Esophagus (tissue), 2 donors: ENCODE measurements around the gene XYLB. TPM values are rescaled to one million over a fixed set of nuclear protein-coding genes. Genes with fewer than 3 reads are reported as not detected.
"Not testable (repeated sequence)": the region's sequence is repeated elsewhere in the genome, so short reads cannot be mapped to it uniquely, and the experiment has no call there.

ENCODE experiments used
- H3K27ac ChIP-seq, 2 donors: one replicate each; pipeline ENCODE4 v1.5.1; 2013; ENCODE audit warnings: low read depth in 2 of 2, mild to moderate bottlenecking in 2 of 2, inconsistent platforms in 1 of 2, low read length in 1 of 2, moderate library complexity in 1 of 2
- H3K27me3 ChIP-seq, 2 donors: one replicate each; pipeline ENCODE4 v1.6.1; 2013; ENCODE audit warnings: low read length in 2 of 2, control low read depth in 1 of 2, mild to moderate bottlenecking in 1 of 2; ENCODE audit not compliant: insufficient read depth in 2 of 2, control insufficient read depth in 1 of 2
- H3K36me3 ChIP-seq, 2 donors: one replicate each; pipeline ENCODE4 v1.6.1; 2013; ENCODE audit warnings: low read length in 1 of 2; ENCODE audit not compliant: control insufficient read depth in 2 of 2, insufficient read depth in 2 of 2
- H3K4me1 ChIP-seq, 2 donors: one replicate each; pipeline ENCODE4 v1.6.1; 2013; ENCODE audit warnings: low read length in 1 of 2; ENCODE audit not compliant: control insufficient read depth in 2 of 2, insufficient read depth in 2 of 2
- H3K4me3 ChIP-seq, 2 donors: one replicate each; pipeline ENCODE4 v1.5.1; 2013; ENCODE audit warnings: low read length in 2 of 2, mild to moderate bottlenecking in 2 of 2, low read depth in 1 of 2, moderate library complexity in 1 of 2
- H3K9me3 ChIP-seq, 2 donors: one replicate each; pipeline ENCODE4 v1.6.1; 2013; ENCODE audit warnings: mild to moderate bottlenecking in 2 of 2, low read depth in 1 of 2, low read length in 1 of 2, moderate library complexity in 1 of 2; ENCODE audit not compliant: control insufficient read depth in 2 of 2, insufficient read depth in 1 of 2
- WGBS, 2 donors: extraction: QIAGEN DNeasy Blood & Tissue Kit; methylation state at CpG; one replicate each; pipeline ENCODE4 v1.1.7; 2013; 5-methylcytosine and 5-hydroxymethylcytosine counted together
- polyA plus RNA-seq, 2 donors: library from polyadenylated mRNA; stranded (reverse); fragments of 200-250 nt; gene quantifications; one replicate each; pipeline ENCODE4 v1.2.3, GENCODE V29; 2013
- donor health status: healthy with polysubstance abuse.
- donor health status: Bipolar disorder and iron deficiency.

XYLB gene
- polyA plus RNA-seq, 2 donors = 1.3 to 1.5 TPM

- WGBS, 2 donors = 59 to 79% methylated on average over 5 of the region's 5 CpGs
- H3K4me3 ChIP-seq = no peak overlapping the region
- H3K36me3 ChIP-seq = peaks cover 0 to 8% of the 10 kb centered on the region in 2 donors
- no peaks in the 10 kb centered on the region for H3K9me3 ChIP-seq
- no peaks in the 10 kb centered on the region for H3K27me3 ChIP-seq
- no peak overlapping the region for H3K27ac ChIP-seq
- H3K4me1 ChIP-seq = no peaks in the 10 kb centered on the region
Measured at GRCh38 chr3:38404286-38404685, 57.7 kb downstream of the XYLB start.

GRCh38 chr3:38411591-38411990 is 65.0 kb downstream of the XYLB start:
- H3K4me1 ChIP-seq = no peaks in the 10 kb centered on the region
- H3K27ac ChIP-seq = no peak overlapping the region
- WGBS, 2 donors = 62 to 74% methylated on average over 1 of the region's 1 CpG
- H3K4me3 ChIP-seq = no peak overlapping the region
- no peaks in the 10 kb centered on the region for H3K9me3 ChIP-seq
- no peaks in the 10 kb centered on the region for H3K36me3 ChIP-seq
- no peaks in the 10 kb centered on the region for H3K27me3 ChIP-seq

DNA sequence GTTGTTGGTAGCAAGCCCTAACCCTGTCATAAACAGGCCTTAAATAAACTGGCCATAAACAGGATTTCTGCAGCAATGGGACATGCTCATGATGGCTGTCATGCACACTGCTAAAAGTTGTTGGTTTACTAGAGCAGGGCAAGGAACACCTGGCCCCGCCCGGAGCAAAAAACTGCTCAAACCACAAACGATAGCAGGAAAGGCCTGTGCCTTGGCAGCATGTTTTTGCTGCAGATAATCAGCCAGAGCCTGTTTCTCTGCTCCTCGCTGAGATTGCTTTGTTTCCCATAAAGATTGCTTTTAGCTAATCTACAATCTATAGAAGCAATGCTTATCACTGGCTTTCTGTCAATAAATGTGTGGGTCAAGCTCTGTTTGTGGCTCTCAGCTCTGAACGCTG is 74.2 kb downstream of the XYLB start:
- not testable (repeated sequence) for H3K4me1 ChIP-seq, H3K27ac ChIP-seq, H3K27me3 ChIP-seq, H3K4me3 ChIP-seq, H3K9me3 ChIP-seq, H3K36me3 ChIP-seq
- WGBS, 2 donors = 40 to 42% methylated on average over 5 of the region's 5 CpGs

DNA sequence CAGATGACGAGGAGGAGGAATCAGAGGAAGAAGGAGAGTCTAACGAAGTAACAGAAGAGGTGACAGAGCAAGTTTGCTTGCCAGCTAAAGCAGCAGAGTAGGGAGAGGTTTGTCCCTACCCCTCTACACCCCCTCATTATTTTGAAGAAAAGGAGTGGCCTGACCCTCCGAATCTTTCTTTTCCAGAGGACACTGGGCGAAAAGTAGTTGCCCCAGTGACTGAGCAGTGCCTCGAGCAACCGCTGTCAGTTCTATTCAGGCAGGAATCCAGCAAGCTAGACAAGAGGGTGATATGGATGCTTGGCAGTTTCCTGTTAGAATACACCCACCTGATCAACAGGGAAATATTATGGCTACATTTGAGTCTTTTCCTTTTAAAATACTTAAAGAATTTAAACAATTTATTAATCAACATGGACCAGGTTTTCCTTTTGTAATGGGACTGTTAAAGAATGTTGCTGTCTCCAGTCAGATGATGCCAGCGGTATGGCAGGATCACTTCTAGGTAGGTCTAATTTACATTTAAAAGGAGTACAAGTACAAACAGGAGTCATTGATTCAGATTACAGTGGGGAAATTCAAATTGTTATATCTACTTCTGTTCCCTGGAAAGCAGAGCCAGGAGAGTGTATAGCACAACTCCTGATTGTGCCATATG is 75.2 kb downstream of the XYLB start:
- Histone ChIP-seq H3K27ac (peak overlapping the region in 1 of 2 donors; percentile 7), H3K9me3 (no peaks in the 10 kb centered on the region), H3K36me3 (no peaks in the 10 kb centered on the region), H3K27me3 (no peaks in the 10 kb centered on the region), H3K4me1 (peaks cover 0 to 5% of the 10 kb centered on the region in 2 donors), H3K4me3 (no peak overlapping the region)
- WGBS, 2 donors = 48 to 62% methylated on average over 7 of the region's 7 CpGs

DNA sequence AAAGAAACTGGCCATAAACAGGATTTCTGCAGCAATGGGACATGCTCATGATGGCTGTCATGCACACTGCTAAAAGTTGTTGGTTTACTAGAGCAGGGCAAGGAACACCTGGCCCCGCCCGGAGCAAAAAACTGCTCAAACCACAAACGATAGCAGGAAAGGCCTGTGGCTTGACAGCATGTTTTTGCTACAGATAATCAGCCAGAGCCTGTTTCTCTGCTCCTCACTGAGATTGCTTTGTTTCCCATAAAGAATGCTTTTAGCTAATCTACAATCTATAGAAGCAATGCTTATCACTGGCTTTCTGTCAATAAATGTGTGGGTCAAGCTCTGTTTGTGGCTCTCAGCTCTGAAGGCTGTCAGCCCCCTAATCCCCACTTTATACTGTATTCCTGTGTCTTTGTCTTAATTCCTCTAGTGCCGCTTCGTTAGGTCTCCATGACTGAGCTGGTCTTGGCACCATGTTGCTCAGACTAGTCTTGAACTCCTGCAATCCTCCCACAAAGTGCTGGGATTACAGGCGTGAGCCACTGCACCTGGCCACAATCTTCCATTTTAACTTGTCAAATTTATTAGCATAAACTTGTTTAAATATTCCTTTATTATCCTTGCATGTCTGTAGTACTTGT is 80.3 kb downstream of the XYLB start:
- 45 to 52% methylated on average over 6 of the region's 6 CpGs for WGBS, 2 donors
- H3K9me3 ChIP-seq, H3K4me1 ChIP-seq, H3K4me3 ChIP-seq, H3K36me3 ChIP-seq, H3K27me3 ChIP-seq: not testable (repeated sequence)
- peak overlapping the region in 1 of 2 donors; percentile 40 for H3K27ac ChIP-seq

DNA sequence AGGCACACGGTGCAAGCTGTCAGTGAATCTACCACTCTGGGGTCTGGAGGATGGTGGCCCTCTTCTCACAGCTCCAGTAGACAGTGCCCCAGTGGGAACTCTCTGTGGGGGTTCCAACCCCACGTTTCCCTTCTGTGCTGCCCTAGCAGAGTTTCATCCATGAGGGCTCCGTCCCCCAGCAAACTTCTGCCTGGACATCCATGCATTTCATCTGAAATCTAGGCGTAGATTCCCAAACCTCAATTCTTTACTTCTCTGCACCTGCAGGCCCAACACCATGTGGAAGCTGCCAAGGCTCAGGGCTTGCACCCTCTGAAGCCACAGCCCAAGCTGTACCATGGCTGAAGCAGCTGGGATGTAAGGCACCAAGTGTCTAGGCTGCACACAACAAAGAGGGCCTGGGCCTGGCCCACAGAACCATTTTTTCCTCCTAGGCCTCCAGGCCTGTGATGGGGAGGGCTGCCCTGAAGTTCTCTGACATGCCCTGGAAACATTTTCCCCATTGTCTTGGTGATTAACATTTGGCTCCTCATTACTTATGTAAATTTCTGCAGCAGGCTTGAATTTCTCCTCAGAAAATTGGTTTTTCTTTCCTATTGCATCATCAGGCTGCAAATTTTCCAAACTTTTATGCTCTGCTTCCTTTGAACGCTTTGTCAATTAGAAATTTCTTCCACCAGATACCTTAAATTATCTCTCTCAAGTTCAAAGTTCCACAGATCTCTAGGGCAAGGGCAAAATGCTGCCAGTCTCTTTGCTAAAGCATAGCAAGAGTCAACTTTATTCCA is 86.5 kb downstream of the XYLB start:
- not testable (repeated sequence) for H3K9me3 ChIP-seq, H3K36me3 ChIP-seq, H3K27me3 ChIP-seq, H3K4me3 ChIP-seq, H3K4me1 ChIP-seq, H3K27ac ChIP-seq
- WGBS, 2 donors = 92 to 95% methylated on average over 5 of the region's 5 CpGs

- H3K27ac ChIP-seq, H3K4me3 ChIP-seq, H3K4me1 ChIP-seq, H3K36me3 ChIP-seq, H3K9me3 ChIP-seq, H3K27me3 ChIP-seq: not testable (repeated sequence)
- WGBS, 2 donors = 74 to 85% methylated on average over 2 of the region's 2 CpGs
Measured at GRCh38 chr3:38433661-38434060, 87.1 kb downstream of the XYLB start.

GRCh38 chr3:38438436-38439069 is 92.0 kb downstream of the XYLB start:
- 65 to 82% methylated on average over 5 of the region's 5 CpGs for WGBS, 2 donors
- not testable (repeated sequence) for H3K4me3 ChIP-seq, H3K4me1 ChIP-seq, H3K27me3 ChIP-seq, H3K9me3 ChIP-seq, H3K27ac ChIP-seq, H3K36me3 ChIP-seq

- H3K27me3 ChIP-seq, H3K27ac ChIP-seq, H3K9me3 ChIP-seq, H3K4me1 ChIP-seq, H3K4me3 ChIP-seq, H3K36me3 ChIP-seq: not testable (repeated sequence)
- 57 to 75% methylated on average over 4 of the region's 4 CpGs for WGBS, 2 donors
Measured at GRCh38 chr3:38443205-38443604, 96.6 kb downstream of the XYLB start.
